ENCODE results near the gene GSKIP. TPM values are rescaled to one million over a fixed set of nuclear protein-coding genes. Genes with fewer than 3 reads are reported as not detected.

Gene GSKIP
- polyA plus RNA-seq, 1 donor from 2014 or later: 87.4 TPM

DNA sequence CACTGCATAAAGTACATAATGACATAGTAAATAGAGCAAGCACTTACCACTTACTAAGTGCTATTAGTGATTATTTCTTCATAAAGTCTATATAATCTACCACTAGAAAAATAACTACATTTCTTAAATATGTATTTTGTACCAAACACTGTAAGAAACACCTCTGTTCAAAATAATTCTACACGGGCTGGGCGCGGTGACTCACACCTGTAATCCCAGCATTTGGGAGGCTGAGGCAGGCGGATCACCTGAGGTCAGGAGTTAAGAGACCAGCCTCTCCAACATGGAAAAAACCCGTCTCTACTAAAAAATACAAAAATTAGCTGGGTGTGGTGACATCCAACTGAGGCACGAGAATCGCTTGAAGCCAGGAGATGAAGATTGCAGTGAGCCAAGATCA is 39.1 kb upstream of the GSKIP start:
- Histone ChIP-seq H4K20me1 (ENCODE audit: insufficient read depth) (no peaks in the 10 kb centered on the region), H2AFZ (ENCODE audit: low read depth, low read length) (no peak overlapping the region), H3K27me3 (ENCODE audit: insufficient read depth, low read depth, low read length) (no peaks in the 10 kb centered on the region), H3K36me3 (ENCODE audit: insufficient read depth, low read length) (peaks cover 9% of the 10 kb centered on the region), H3K9me3 (ENCODE audit: low read length) (no peaks in the 10 kb centered on the region), H3K9ac (ENCODE audit: low read length) (no peak overlapping the region), H3K4me2 (ENCODE audit: low read length) (no peak overlapping the region), H3K9me2 (ENCODE audit: insufficient read depth, low read length) (no peaks in the 10 kb centered on the region), H3F3A (ENCODE audit: insufficient read depth, low read length, poor library complexity, severe bottlenecking) (no peaks in the 10 kb centered on the region), H3K4me3 (ENCODE audit: low read length) (no peak overlapping the region), H3K79me2 (replicated peaks; ENCODE audit: insufficient read depth, low read length) (no peaks in the 10 kb centered on the region), H3K27ac (ENCODE audit: low read length) (no peak overlapping the region)
- TF ChIP-seq RAD21 (conservative IDR thresholded peaks at IDR 0.05) (no peak), POLR2AphosphoS5 (IDR thresholded peaks at IDR 0.05) (no peak), EP300 (conservative IDR thresholded peaks at IDR 0.05; ENCODE audit: poor library complexity, severe bottlenecking) (no peak), TAF1 (IDR thresholded peaks at IDR 0.05; ENCODE audit: low read depth) (no peak), EZH2 (IDR thresholded peaks at IDR 0.05; ENCODE audit: borderline replicate concordance, insufficient read depth, low read length, poor library complexity, severe bottlenecking) (no peak), SMC3 (conservative IDR thresholded peaks at IDR 0.05; ENCODE audit: poor library complexity) (no peak), REST (IDR thresholded peaks at IDR 0.05; ENCODE audit: borderline replicate concordance) (no peak), MXI1 (conservative IDR thresholded peaks at IDR 0.05; ENCODE audit: poor library complexity, severe bottlenecking) (no peak)
- TF ChIP-seq, protein P1, sequence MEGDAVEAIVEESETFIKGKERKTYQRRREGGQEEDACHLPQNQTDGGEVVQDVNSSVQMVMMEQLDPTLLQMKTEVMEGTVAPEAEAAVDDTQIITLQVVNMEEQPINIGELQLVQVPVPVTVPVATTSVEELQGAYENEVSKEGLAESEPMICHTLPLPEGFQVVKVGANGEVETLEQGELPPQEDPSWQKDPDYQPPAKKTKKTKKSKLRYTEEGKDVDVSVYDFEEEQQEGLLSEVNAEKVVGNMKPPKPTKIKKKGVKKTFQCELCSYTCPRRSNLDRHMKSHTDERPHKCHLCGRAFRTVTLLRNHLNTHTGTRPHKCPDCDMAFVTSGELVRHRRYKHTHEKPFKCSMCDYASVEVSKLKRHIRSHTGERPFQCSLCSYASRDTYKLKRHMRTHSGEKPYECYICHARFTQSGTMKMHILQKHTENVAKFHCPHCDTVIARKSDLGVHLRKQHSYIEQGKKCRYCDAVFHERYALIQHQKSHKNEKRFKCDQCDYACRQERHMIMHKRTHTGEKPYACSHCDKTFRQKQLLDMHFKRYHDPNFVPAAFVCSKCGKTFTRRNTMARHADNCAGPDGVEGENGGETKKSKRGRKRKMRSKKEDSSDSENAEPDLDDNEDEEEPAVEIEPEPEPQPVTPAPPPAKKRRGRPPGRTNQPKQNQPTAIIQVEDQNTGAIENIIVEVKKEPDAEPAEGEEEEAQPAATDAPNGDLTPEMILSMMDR (IDR thresholded peaks at IDR 0.05; ENCODE audit: poor library complexity, severe bottlenecking): no peak

DNA sequence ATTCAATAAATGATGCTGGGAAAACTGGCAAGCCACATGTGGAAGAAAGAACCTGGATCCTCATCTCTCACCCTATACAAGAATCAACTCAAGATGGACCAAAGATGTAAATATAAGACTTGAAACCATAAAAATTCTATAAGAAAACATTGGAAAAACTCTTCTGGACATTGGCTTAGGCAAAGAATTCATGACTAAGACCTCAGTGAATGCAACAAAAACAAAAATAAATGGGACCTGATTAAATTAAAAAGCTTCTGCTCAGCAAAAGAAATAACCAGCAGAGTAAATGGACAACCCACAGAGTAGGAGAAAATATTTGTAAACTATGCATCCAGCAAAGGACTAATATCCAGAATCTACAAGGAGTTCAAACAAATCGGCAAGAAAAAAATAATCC is 24.8 kb upstream of the GSKIP start:
- Histone ChIP-seq H3K79me2 (replicated peaks; ENCODE audit: insufficient read depth, low read length) (no peaks in the 10 kb centered on the region), H3K9me2 (ENCODE audit: insufficient read depth, low read length) (no peaks in the 10 kb centered on the region), H3K27me3 (ENCODE audit: insufficient read depth, low read depth, low read length) (no peaks in the 10 kb centered on the region), H4K20me1 (ENCODE audit: insufficient read depth) (no peaks in the 10 kb centered on the region), H3K4me3 (ENCODE audit: low read length) (no peak overlapping the region), H3F3A (ENCODE audit: insufficient read depth, low read length, poor library complexity, severe bottlenecking) (no peaks in the 10 kb centered on the region), H2AFZ (ENCODE audit: low read depth, low read length) (no peak overlapping the region), H3K4me2 (ENCODE audit: low read length) (no peak overlapping the region), H3K36me3 (ENCODE audit: insufficient read depth, low read length) (peaks cover 8% of the 10 kb centered on the region), H3K9ac (ENCODE audit: low read length) (no peak overlapping the region), H3K27ac (ENCODE audit: low read length) (no peak overlapping the region), H3K9me3 (ENCODE audit: low read length) (no peaks in the 10 kb centered on the region)
- no peak for TF ChIP-seq EP300 (conservative IDR thresholded peaks at IDR 0.05; ENCODE audit: poor library complexity, severe bottlenecking)
- no peak for TF ChIP-seq RAD21 (conservative IDR thresholded peaks at IDR 0.05)
- no peak for TF ChIP-seq POLR2AphosphoS5 (IDR thresholded peaks at IDR 0.05)
- TF ChIP-seq EZH2 (IDR thresholded peaks at IDR 0.05; ENCODE audit: borderline replicate concordance, insufficient read depth, low read length, poor library complexity, severe bottlenecking): no peak
- TF ChIP-seq TAF1 (IDR thresholded peaks at IDR 0.05; ENCODE audit: low read depth): no peak
- TF ChIP-seq REST (IDR thresholded peaks at IDR 0.05; ENCODE audit: borderline replicate concordance): no peak
- no peak for TF ChIP-seq MXI1 (conservative IDR thresholded peaks at IDR 0.05; ENCODE audit: poor library complexity, severe bottlenecking)
- TF ChIP-seq, protein P1 (IDR thresholded peaks at IDR 0.05; ENCODE audit: poor library complexity, severe bottlenecking): no peak
- TF ChIP-seq SMC3 (conservative IDR thresholded peaks at IDR 0.05; ENCODE audit: poor library complexity): no peak

Measured in neural cell (in vitro differentiated cells).